Vagina (tissue), 2 donors: ENCODE measurements around the gene PRRT4. TPM values are rescaled to one million over a fixed set of nuclear protein-coding genes. Genes with fewer than 3 reads are reported as not detected.

Experiments used
- DNase-seq, 2 donors: peaks; one replicate each; pipeline ENCODE4 v3.0.0-alpha.2; 2017; ENCODE audit errors: extremely low spot score in 2 of 2
- H3K27ac ChIP-seq: fragments of 200-600 bp; sonication (generic); one replicate; pipeline ENCODE4 v1.5.1; 2019
- H3K27me3 ChIP-seq: fragments of 200-600 bp; sonication (generic); one replicate; pipeline ENCODE4 v1.5.1; 2019
- H3K36me3 ChIP-seq, 2 donors: fragments of 200-600 bp; sonication (generic); one replicate each; pipeline ENCODE4 v1.5.1; 2017 to 2019
- H3K4me1 ChIP-seq: fragments of 200-600 bp; sonication (generic); one replicate; pipeline ENCODE4 v1.5.1; 2019
- H3K4me3 ChIP-seq, 2 donors: fragments of 200-600 bp; sonication (generic); 1 replicate in 1 of 2; 2 replicates in 1 of 2; pipeline ENCODE4 v1.5.1; 2016 to 2019
- H3K9me3 ChIP-seq: fragments of 200-600 bp; sonication (generic); one replicate; pipeline ENCODE4 v1.5.1; 2019
- CTCF ChIP-seq, 3 experiments: fragments of 450-650 bp in 2 of 3; fragments of 200-600 bp in 1 of 3; sonication (generic) in 1 of 3; IDR thresholded peaks; one replicate each; pipeline ENCODE4 v1.5.1; 2017 to 2019; ENCODE audit warnings: antibody characterized with exemption in 3 of 3, mild to moderate bottlenecking in 2 of 3, moderate library complexity in 2 of 3
- POLR2A ChIP-seq, 2 donors: fragments of 450-650 bp; IDR thresholded peaks; one replicate each; pipeline ENCODE4 v1.6.1; 2017; ENCODE audit warnings: antibody characterized with exemption in 2 of 2, mild to moderate bottlenecking in 2 of 2, moderate library complexity in 2 of 2
- POLR2AphosphoS5 ChIP-seq, 2 donors: sonication (generic); formaldehyde crosslinking; IDR thresholded peaks; one replicate each; pipeline ENCODE4 v1.9.0; 2017; ENCODE audit warnings: antibody characterized with exemption in 2 of 2, mild to moderate bottlenecking in 2 of 2, low read depth in 1 of 2; ENCODE audit not compliant: insufficient read depth in 1 of 2
- intact Hi-C: fragments of 100-400 bp; cut with DNase I; formaldehyde crosslinking; loops from one replicate; pipeline ENCODE4 v1.15.1; 2023
- total RNA-seq: library from RNA; depleted of rRNA; stranded (reverse); fragments of >200 nt; gene quantifications from one replicate; pipeline ENCODE4 v1.2.3, GENCODE V29; 2016

The PRRT4 gene
- total RNA-seq, 1 donor from 2014 or later, result 7.6 TPM

DNA sequence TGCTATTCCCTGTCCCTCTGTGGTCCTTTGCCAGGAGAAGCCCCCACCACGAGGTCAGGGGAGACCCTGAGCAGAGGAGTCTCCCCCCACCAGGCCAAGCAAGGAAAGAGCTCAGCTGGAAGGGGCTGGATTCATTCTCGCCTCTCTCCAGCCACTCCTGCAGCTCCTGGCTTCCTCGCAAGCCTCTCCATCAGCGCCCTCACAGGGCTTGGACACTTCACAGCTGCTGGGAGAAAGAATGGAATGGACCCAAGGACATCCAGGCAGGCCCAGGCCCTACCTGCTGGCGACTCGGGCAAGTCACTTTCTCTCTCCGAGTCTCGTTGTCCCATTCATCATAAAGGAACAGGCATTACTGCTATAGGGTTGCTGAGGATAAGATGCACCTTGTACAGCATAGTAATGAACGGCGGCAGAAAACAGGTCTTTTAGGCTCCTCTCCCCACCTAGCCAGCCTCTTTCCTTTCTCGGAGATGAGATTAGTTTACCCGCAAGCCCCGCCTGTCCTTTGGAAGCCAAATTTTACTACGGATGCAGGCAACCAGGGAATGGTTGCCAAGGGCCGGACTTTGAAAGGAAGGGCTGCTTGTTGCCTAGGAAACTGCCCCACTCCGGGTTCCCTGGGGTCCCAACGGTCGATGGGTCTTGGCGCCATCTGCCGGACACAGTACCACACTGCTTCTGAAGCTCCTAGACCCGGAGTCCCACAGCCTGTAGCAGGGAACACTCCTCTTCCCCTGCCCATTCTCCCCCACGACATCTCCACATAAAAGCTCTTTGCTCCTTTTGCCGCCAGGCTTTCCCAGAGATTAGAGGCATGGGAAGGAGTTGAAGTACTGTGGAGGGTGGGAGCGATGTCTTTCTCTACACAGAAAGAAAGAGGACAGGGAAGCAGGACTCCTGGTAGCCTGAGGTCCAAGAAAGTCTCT lies 26.0 kb upstream of the PRRT4 start:
- Histone ChIP-seq H3K9me3 (no peaks in the 10 kb centered on the region), H3K36me3 (peaks cover 0 to 5% of the 10 kb centered on the region in 2 donors), H3K27me3 (no peaks in the 10 kb centered on the region), H3K27ac (no peak overlapping the region), H3K4me3 (no peak overlapping the region), H3K4me1 (peaks cover 5% of the 10 kb centered on the region)
- intact Hi-C loops, result loop anchor here (5.0 kb wide), 1 partner anchor 40 kb away; no protein-coding TSS in a partner anchor
- no peak for DNase-seq
- TF ChIP-seq CTCF (IDR thresholded peaks at IDR 0.05), result peak; percentile 63 to 75 (median 72)
- TF ChIP-seq POLR2AphosphoS5 (IDR thresholded peaks at IDR 0.05; ENCODE audit: insufficient read depth in 1 of 2, low read depth in 1 of 2), result no peak
- TF ChIP-seq POLR2A (IDR thresholded peaks at IDR 0.05), result no peak

DNA sequence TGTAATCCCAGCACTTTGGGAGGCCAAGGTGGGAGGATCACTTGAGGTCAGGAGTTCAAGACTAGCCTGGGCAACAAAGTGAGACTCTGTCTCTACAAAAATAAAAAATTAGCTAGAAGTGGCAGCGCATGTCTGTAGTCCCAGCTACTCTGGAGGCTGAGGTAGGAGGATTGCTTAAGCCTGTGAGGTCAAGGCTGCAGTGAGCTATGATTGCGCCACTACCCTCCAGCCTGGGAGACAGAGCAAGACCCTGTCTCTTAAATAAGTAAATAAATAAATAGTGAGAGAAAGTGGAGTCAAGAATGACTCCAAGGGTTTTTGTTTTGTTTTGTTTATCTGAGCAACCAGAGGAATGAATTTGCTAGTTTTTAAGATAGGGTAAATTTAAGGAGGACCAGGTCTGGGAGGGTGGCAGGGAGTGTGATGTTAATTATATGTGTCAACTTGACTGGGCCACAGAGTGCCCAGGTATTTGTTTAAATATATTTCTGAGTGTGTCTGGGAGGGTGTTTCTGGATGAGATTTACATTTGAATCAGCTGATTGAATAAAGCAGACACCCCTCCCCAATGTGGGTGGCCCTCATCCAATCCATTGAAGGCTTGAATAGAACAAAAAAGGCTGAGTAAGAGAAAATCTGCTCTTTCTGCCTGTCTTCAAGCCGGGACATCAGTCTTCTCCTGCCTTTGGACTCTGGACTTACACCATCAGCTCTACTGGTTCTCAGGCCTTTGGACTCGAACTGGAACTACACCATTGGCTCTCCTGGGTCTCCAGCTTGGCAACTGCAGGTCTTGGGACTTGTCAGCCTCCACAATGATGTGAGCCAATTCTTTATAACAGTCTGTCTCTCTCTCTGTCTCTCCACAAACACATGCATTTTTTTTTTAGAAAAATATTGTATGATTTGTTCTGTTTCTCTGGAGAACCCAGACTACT lies 24.8 kb upstream of the PRRT4 start:
- peaks cover 0 to under 1% of the 10 kb centered on the region in 2 donors for H3K36me3 ChIP-seq
- no peak for DNase-seq
- intact Hi-C loops, result loop anchor here (5.0 kb wide), 1 partner anchor 39 kb away; no protein-coding TSS in a partner anchor
- no peaks in the 10 kb centered on the region for H3K27me3 ChIP-seq
- no peaks in the 10 kb centered on the region for H3K9me3 ChIP-seq
- no peak overlapping the region for H3K27ac ChIP-seq
- no peak for TF ChIP-seq CTCF (IDR thresholded peaks at IDR 0.05)
- TF ChIP-seq POLR2A (IDR thresholded peaks at IDR 0.05), result no peak
- no peak for TF ChIP-seq POLR2AphosphoS5 (IDR thresholded peaks at IDR 0.05; ENCODE audit: insufficient read depth in 1 of 2, low read depth in 1 of 2)
- H3K4me1 ChIP-seq, result peaks cover 10% of the 10 kb centered on the region
- no peak overlapping the region for H3K4me3 ChIP-seq

GRCh38 chr7:128384726-128385125 lies 23.2 kb upstream of the PRRT4 start:
- Histone ChIP-seq H3K4me1 (peaks cover 10% of the 10 kb centered on the region), H3K9me3 (no peaks in the 10 kb centered on the region), H3K27me3 (no peaks in the 10 kb centered on the region), H3K27ac (no peak overlapping the region), H3K4me3 (no peak overlapping the region), H3K36me3 (no peaks in the 10 kb centered on the region)
- DNase-seq, result no peak
- TF ChIP-seq POLR2A (IDR thresholded peaks at IDR 0.05) (no peak), CTCF (IDR thresholded peaks at IDR 0.05) (no peak), POLR2AphosphoS5 (IDR thresholded peaks at IDR 0.05; ENCODE audit: insufficient read depth in 1 of 2, low read depth in 1 of 2) (no peak)
- intact Hi-C loops, result loop anchor here (5.0 kb wide), 1 partner anchor 37 kb away; no protein-coding TSS in a partner anchor

- Histone ChIP-seq H3K4me1 (peaks cover 10% of the 10 kb centered on the region), H3K9me3 (no peaks in the 10 kb centered on the region), H3K27ac (no peak overlapping the region), H3K36me3 (no peaks in the 10 kb centered on the region), H3K27me3 (no peaks in the 10 kb centered on the region), H3K4me3 (no peak overlapping the region)
- TF ChIP-seq CTCF (IDR thresholded peaks at IDR 0.05) (no peak), POLR2A (IDR thresholded peaks at IDR 0.05) (no peak), POLR2AphosphoS5 (IDR thresholded peaks at IDR 0.05; ENCODE audit: insufficient read depth in 1 of 2, low read depth in 1 of 2) (no peak)
- no peak for DNase-seq
- intact Hi-C loops, result no loop called here
These were observed 22.3 kb upstream of the PRRT4 start for GRCh38 chr7:128383776-128384175.
